Measurements from ENCODE around the gene TLCD2. TPM values are rescaled to one million over a fixed set of nuclear protein-coding genes. Genes with fewer than 3 reads are reported as not detected.

The TLCD2 gene
- total RNA-seq, 1 experiment from 2014 or later, result 1.9 TPM

DNA sequence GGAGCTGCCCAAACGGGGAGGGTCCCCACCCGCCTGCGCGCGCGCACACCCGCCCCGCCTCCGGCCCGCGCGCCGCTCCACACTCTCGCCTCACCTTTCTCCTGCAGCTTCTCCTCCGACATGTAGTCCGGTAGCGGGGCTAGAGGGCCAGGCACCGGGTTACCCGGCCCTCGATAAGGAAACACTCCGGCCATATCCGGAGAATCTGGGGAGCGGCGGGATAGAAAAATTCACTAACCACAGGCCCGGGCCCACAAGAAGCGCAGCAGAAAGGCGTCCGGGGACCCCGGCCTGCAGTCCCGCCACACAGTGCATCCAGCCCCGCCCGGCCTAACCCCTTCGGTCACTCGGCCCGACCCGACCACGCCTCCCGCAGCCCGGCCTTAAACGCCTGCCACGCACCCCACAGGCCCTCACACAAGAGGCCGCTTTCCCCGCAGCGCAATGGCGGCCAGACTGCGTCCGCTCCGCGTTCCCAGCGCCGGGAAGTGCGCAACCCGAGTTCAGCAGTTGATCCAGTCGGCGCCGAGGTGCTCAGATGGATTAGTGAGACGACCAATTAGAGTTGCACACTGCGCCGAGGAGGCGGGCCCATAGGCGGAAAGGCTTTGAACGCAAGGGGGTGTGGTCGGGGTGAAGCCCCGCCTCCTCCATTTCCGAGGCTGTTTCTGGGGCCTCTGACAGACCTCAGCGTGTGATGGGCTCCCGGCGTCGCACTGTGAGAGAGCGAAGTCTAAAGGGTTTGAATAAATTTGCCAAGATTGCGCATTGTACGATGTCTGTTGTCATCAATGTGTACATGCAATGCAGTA is 25.6 kb downstream of the TLCD2 start, which contains the start of gene PRPF8 (continued):
- TF ChIP-seq FOXJ3 (CRISPR knock-in tag; IDR thresholded peaks at IDR 0.05; ENCODE audit: borderline replicate concordance) (no peak), ELF4 (CRISPR knock-in tag; IDR thresholded peaks at IDR 0.05; ENCODE audit: low read depth) (no peak), IRF2 (CRISPR knock-in tag; IDR thresholded peaks at IDR 0.05; ENCODE audit: borderline replicate concordance, low read depth) (no peak), ZNF263 (CRISPR knock-in tag; IDR thresholded peaks at IDR 0.05; ENCODE audit: low read depth) (no peak), ZNF121 (CRISPR knock-in tag; IDR thresholded peaks at IDR 0.05) (no peak), NFE2L1 (CRISPR knock-in tag; IDR thresholded peaks at IDR 0.05) (no peak), NFATC4 (CRISPR knock-in tag; IDR thresholded peaks at IDR 0.05) (no peak), SMAD4 (CRISPR knock-in tag; IDR thresholded peaks at IDR 0.05) (no peak), MYBL2 (CRISPR knock-in tag; IDR thresholded peaks at IDR 0.05) (no peak), ZNF138 (CRISPR knock-in tag; conservative IDR thresholded peaks at IDR 0.05) (no peak), TEAD4 (CRISPR knock-in tag; IDR thresholded peaks at IDR 0.05) (no peak), SOX15 (CRISPR knock-in tag; IDR thresholded peaks at IDR 0.05) (no peak), CREM (CRISPR knock-in tag; IDR thresholded peaks at IDR 0.05) (peak; percentile 52; the same call in 1 of the 2 replicates), ZNF219 (CRISPR knock-in tag; IDR thresholded peaks at IDR 0.05; ENCODE audit: borderline replicate concordance) (peak; percentile 28; the same call in 1 of the 2 replicates), NR2C2 (CRISPR knock-in tag; IDR thresholded peaks at IDR 0.05) (no peak), ESRRA (CRISPR knock-in tag; IDR thresholded peaks at IDR 0.05; ENCODE audit: borderline replicate concordance) (no peak)
- TF ChIP-seq, protein P1, sequence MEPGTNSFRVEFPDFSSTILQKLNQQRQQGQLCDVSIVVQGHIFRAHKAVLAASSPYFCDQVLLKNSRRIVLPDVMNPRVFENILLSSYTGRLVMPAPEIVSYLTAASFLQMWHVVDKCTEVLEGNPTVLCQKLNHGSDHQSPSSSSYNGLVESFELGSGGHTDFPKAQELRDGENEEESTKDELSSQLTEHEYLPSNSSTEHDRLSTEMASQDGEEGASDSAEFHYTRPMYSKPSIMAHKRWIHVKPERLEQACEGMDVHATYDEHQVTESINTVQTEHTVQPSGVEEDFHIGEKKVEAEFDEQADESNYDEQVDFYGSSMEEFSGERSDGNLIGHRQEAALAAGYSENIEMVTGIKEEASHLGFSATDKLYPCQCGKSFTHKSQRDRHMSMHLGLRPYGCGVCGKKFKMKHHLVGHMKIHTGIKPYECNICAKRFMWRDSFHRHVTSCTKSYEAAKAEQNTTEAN (CRISPR knock-in tag; IDR thresholded peaks at IDR 0.05), result no peak
- TF ChIP-seq, protein P2, sequence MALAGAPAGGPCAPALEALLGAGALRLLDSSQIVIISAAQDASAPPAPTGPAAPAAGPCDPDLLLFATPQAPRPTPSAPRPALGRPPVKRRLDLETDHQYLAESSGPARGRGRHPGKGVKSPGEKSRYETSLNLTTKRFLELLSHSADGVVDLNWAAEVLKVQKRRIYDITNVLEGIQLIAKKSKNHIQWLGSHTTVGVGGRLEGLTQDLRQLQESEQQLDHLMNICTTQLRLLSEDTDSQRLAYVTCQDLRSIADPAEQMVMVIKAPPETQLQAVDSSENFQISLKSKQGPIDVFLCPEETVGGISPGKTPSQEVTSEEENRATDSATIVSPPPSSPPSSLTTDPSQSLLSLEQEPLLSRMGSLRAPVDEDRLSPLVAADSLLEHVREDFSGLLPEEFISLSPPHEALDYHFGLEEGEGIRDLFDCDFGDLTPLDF (CRISPR knock-in tag; IDR thresholded peaks at IDR 0.05), result no peak
- TF ChIP-seq, protein P3, sequence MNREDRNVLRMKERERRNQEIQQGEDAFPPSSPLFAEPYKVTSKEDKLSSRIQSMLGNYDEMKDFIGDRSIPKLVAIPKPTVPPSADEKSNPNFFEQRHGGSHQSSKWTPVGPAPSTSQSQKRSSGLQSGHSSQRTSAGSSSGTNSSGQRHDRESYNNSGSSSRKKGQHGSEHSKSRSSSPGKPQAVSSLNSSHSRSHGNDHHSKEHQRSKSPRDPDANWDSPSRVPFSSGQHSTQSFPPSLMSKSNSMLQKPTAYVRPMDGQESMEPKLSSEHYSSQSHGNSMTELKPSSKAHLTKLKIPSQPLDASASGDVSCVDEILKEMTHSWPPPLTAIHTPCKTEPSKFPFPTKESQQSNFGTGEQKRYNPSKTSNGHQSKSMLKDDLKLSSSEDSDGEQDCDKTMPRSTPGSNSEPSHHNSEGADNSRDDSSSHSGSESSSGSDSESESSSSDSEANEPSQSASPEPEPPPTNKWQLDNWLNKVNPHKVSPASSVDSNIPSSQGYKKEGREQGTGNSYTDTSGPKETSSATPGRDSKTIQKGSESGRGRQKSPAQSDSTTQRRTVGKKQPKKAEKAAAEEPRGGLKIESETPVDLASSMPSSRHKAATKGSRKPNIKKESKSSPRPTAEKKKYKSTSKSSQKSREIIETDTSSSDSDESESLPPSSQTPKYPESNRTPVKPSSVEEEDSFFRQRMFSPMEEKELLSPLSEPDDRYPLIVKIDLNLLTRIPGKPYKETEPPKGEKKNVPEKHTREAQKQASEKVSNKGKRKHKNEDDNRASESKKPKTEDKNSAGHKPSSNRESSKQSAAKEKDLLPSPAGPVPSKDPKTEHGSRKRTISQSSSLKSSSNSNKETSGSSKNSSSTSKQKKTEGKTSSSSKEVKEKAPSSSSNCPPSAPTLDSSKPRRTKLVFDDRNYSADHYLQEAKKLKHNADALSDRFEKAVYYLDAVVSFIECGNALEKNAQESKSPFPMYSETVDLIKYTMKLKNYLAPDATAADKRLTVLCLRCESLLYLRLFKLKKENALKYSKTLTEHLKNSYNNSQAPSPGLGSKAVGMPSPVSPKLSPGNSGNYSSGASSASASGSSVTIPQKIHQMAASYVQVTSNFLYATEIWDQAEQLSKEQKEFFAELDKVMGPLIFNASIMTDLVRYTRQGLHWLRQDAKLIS (CRISPR knock-in tag; IDR thresholded peaks at IDR 0.05; ENCODE audit: borderline replicate concordance), result no peak
- TF ChIP-seq, protein P4, sequence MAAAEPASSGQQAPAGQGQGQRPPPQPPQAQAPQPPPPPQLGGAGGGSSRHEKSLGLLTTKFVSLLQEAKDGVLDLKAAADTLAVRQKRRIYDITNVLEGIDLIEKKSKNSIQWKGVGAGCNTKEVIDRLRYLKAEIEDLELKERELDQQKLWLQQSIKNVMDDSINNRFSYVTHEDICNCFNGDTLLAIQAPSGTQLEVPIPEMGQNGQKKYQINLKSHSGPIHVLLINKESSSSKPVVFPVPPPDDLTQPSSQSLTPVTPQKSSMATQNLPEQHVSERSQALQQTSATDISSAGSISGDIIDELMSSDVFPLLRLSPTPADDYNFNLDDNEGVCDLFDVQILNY (CRISPR knock-in tag; IDR thresholded peaks at IDR 0.05), result 0 out of 2 replicates have a peak, but pooled peaks have one; percentile 11
- TF ChIP-seq, protein P5, sequence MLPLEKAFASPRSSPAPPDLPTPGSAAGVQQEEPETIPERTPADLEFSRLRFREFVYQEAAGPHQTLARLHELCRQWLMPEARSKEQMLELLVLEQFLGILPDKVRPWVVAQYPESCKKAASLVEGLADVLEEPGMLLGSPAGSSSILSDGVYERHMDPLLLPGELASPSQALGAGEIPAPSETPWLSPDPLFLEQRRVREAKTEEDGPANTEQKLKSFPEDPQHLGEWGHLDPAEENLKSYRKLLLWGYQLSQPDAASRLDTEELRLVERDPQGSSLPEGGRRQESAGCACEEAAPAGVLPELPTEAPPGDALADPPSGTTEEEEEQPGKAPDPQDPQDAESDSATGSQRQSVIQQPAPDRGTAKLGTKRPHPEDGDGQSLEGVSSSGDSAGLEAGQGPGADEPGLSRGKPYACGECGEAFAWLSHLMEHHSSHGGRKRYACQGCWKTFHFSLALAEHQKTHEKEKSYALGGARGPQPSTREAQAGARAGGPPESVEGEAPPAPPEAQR (CRISPR knock-in tag; IDR thresholded peaks at IDR 0.05), result no peak
- TF ChIP-seq, protein P6, sequence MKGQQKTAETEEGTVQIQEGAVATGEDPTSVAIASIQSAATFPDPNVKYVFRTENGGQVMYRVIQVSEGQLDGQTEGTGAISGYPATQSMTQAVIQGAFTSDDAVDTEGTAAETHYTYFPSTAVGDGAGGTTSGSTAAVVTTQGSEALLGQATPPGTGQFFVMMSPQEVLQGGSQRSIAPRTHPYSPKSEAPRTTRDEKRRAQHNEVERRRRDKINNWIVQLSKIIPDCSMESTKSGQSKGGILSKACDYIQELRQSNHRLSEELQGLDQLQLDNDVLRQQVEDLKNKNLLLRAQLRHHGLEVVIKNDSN (CRISPR knock-in tag; IDR thresholded peaks at IDR 0.05), result no peak; the same call in 1 of the 2 replicates
- TF ChIP-seq, protein P7, sequence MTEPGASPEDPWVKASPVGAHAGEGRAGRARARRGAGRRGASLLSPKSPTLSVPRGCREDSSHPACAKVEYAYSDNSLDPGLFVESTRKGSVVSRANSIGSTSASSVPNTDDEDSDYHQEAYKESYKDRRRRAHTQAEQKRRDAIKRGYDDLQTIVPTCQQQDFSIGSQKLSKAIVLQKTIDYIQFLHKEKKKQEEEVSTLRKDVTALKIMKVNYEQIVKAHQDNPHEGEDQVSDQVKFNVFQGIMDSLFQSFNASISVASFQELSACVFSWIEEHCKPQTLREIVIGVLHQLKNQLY (CRISPR knock-in tag; IDR thresholded peaks at IDR 0.05), result no peak
- TF ChIP-seq, protein P8, sequence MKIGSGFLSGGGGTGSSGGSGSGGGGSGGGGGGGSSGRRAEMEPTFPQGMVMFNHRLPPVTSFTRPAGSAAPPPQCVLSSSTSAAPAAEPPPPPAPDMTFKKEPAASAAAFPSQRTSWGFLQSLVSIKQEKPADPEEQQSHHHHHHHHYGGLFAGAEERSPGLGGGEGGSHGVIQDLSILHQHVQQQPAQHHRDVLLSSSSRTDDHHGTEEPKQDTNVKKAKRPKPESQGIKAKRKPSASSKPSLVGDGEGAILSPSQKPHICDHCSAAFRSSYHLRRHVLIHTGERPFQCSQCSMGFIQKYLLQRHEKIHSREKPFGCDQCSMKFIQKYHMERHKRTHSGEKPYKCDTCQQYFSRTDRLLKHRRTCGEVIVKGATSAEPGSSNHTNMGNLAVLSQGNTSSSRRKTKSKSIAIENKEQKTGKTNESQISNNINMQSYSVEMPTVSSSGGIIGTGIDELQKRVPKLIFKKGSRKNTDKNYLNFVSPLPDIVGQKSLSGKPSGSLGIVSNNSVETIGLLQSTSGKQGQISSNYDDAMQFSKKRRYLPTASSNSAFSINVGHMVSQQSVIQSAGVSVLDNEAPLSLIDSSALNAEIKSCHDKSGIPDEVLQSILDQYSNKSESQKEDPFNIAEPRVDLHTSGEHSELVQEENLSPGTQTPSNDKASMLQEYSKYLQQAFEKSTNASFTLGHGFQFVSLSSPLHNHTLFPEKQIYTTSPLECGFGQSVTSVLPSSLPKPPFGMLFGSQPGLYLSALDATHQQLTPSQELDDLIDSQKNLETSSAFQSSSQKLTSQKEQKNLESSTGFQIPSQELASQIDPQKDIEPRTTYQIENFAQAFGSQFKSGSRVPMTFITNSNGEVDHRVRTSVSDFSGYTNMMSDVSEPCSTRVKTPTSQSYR (CRISPR knock-in tag; IDR thresholded peaks at IDR 0.05), result 0 out of 2 replicates have a peak, but pooled peaks have one; percentile 14
- TF ChIP-seq, protein P9, sequence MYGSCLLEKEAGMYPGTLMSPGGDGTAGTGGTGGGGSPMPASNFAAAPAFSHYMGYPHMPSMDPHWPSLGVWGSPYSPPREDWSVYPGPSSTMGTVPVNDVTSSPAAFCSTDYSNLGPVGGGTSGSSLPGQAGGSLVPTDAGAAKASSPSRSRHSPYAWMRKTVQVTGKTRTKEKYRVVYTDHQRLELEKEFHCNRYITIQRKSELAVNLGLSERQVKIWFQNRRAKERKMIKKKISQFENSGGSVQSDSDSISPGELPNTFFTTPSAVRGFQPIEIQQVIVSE (CRISPR knock-in tag; IDR thresholded peaks at IDR 0.05; ENCODE audit: borderline replicate concordance), result no peak

Measured in WTC11 (cell line).